Nephron (organoid): ENCODE measurements around the gene CALCOCO1.
"Not testable (repeated sequence)": the region's sequence is repeated elsewhere in the genome, so short reads cannot be mapped to it uniquely, and the experiment has no call there.

Experiments
- H3K27ac Mint-ChIP-seq, 3 experiments: 2 replicates each; pipeline ENCODE4 v1.8.0; 2020; ENCODE audit warnings: mixed read lengths in 3 of 3, mild to moderate bottlenecking in 2 of 3, moderate library complexity in 1 of 3
- H3K27me3 Mint-ChIP-seq: 2 replicates; pipeline ENCODE4 v1.8.0; 2021; ENCODE audit warnings: low read depth, mild to moderate bottlenecking, moderate library complexity, mixed read lengths
- H3K36me3 Mint-ChIP-seq: 2 replicates; pipeline ENCODE4 v1.8.0; 2020; ENCODE audit warnings: low read depth, mixed read lengths
- H3K4me1 Mint-ChIP-seq: 2 replicates; pipeline ENCODE4 v1.8.0; 2020; ENCODE audit warnings: mixed read lengths
- H3K4me3 Mint-ChIP-seq, 3 experiments: 2 replicates each; pipeline ENCODE4 v1.8.0; 2020; ENCODE audit warnings: mild to moderate bottlenecking in 3 of 3, mixed read lengths in 3 of 3, moderate library complexity in 2 of 3
- H3K9me3 Mint-ChIP-seq: 2 replicates; pipeline ENCODE4 v1.8.0; 2020; ENCODE audit warnings: mixed read lengths
- CTCF ChIP-seq, 3 experiments: fragments of 200-600 bp; sonication (generic); IDR thresholded peaks; one replicate each; pipeline ENCODE4 v1.5.0; 2021; ENCODE audit warnings: antibody characterized with exemption in 3 of 3; ENCODE audit not compliant: unreplicated experiment in 3 of 3

CALCOCO1 gene

GRCh38 chr12:53688134-53688533, 39.1 kb downstream of the CALCOCO1 start:
- Mint-ChIP-seq H3K36me3 (no peaks in the 10 kb centered on the region), H3K27me3 (peaks cover 24% of the 10 kb centered on the region), H3K4me3 (no peak overlapping the region), H3K9me3 (no peaks in the 10 kb centered on the region), H3K4me1 (peaks cover 36% of the 10 kb centered on the region), H3K27ac (peak overlapping the region in 1 of 3 experiments; percentile 62)
- TF ChIP-seq CTCF (IDR thresholded peaks at IDR 0.05; ENCODE audit: unreplicated experiment in 3 of 3) = no peak

- Mint-ChIP-seq H3K4me3 (peak overlapping the region in 2 of 3 experiments; percentile 10 to 17), H3K4me1 (peaks cover 36% of the 10 kb centered on the region), H3K36me3 (no peaks in the 10 kb centered on the region), H3K27ac (peak overlapping the region; percentile 80 to 93 (median 92)), H3K9me3 (no peaks in the 10 kb centered on the region), H3K27me3 (peaks cover 12% of the 10 kb centered on the region)
- TF ChIP-seq CTCF (IDR thresholded peaks at IDR 0.05; ENCODE audit: unreplicated experiment in 3 of 3) = no peak
These were observed 40.8 kb downstream of the CALCOCO1 start for GRCh38 chr12:53686436-53686835.

GRCh38 chr12:53684654-53685220, 42.5 kb downstream of the CALCOCO1 start:
- Mint-ChIP-seq H3K9me3 (no peaks in the 10 kb centered on the region), H3K4me1 (peaks cover 37% of the 10 kb centered on the region), H3K27me3 (peaks cover 12% of the 10 kb centered on the region), H3K4me3 (no peak overlapping the region), H3K36me3 (no peaks in the 10 kb centered on the region), H3K27ac (peak overlapping the region; percentile 29 to 80 (median 53))
- TF ChIP-seq CTCF (IDR thresholded peaks at IDR 0.05; ENCODE audit: unreplicated experiment in 3 of 3) = no peak

- TF ChIP-seq CTCF (IDR thresholded peaks at IDR 0.05; ENCODE audit: unreplicated experiment in 3 of 3) = no peak
- Mint-ChIP-seq H3K27me3 (peaks cover 12% of the 10 kb centered on the region), H3K27ac (no peak overlapping the region), H3K4me3 (no peak overlapping the region), H3K36me3 (no peaks in the 10 kb centered on the region), H3K9me3 (no peaks in the 10 kb centered on the region), H3K4me1 (peaks cover 44% of the 10 kb centered on the region)
These were observed 43.3 kb downstream of the CALCOCO1 start for GRCh38 chr12:53683983-53684382.

- Mint-ChIP-seq H3K27ac (no peak overlapping the region), H3K27me3 (peaks cover 11% of the 10 kb centered on the region), H3K9me3 (no peaks in the 10 kb centered on the region), H3K36me3 (no peaks in the 10 kb centered on the region), H3K4me1 (peaks cover 45% of the 10 kb centered on the region), H3K4me3 (no peak overlapping the region)
- no peak for TF ChIP-seq CTCF (IDR thresholded peaks at IDR 0.05; ENCODE audit: unreplicated experiment in 3 of 3)
These were observed 43.8 kb downstream of the CALCOCO1 start for GRCh38 chr12:53683494-53683893.

GRCh38 chr12:53680061-53680460, 47.2 kb downstream of the CALCOCO1 start:
- not testable (repeated sequence) for H3K9me3 Mint-ChIP-seq, H3K27me3 Mint-ChIP-seq, H3K4me3 Mint-ChIP-seq, H3K36me3 Mint-ChIP-seq
- Mint-ChIP-seq H3K27ac (peak overlapping the region in 1 of 3 experiments; percentile 99), H3K4me1 (peaks cover 38% of the 10 kb centered on the region)
